HepG2 (cell line): ENCODE results near the gene IFITM5. TPM values are rescaled to one million over a fixed set of nuclear protein-coding genes. Genes with fewer than 3 reads are reported as not detected.

Source experiments
- ATAC-seq: fragments of 200-7000 bp; cut with Tn5 transposase; 3 replicates; pipeline ENCODE4 v1.9.1; 2020; ENCODE audit warnings: mild to moderate bottlenecking, moderate library complexity
- BruUV-seq: library from RNA; stranded (reverse); fragments of 400-500 nt; replicated peaks from 2 replicates; lab custom pipeline; 2021; lab: Mats Ljungman, UMichigan
- CTCF ChIA-PET: fragments of 300-600 bp; formaldehyde crosslinking; extraction: SDS; loops from one replicate; lab custom pipeline; 2021; ENCODE audit warnings: low total read pairs, inconsistent platforms, low intra/inter-chr PET ratio; lab: Yijun Ruan, JAX
- POLR2A ChIA-PET: fragments of 350-600 bp; sonication (Branson Sonifier 250); formaldehyde crosslinking; loops from one replicate; lab custom pipeline; 2020; ENCODE audit warnings: antibody characterized with exemption, inconsistent platforms; lab: Yijun Ruan, JAX
- DNase-seq: peaks from one replicate; pipeline ENCODE4 v3.0.0-alpha.2; 2015; ENCODE audit warnings: low spot score
- FAIRE-seq: peaks from 3 replicates; lab custom pipeline; 2011; peaks lifted over from hg19 to GRCh38; lab: Jason Lieb, UNC
- H2AFZ ChIP-seq: one replicate; pipeline ENCODE4 v1.6.1; 2011; ENCODE audit warnings: low read length, inconsistent platforms
- H3K27ac ChIP-seq: fragments of 300-600 bp; 3 replicates; pipeline ENCODE4 v1.8.0; 2011; ENCODE audit warnings: mixed run types, mild to moderate bottlenecking, mixed read lengths, low read length, inconsistent platforms; ENCODE audit not compliant: insufficient read depth; ENCODE audit errors: extremely low read length
- H3K27me3 ChIP-seq, 2 experiments: fragments of 200-600 bp in 1 of 2; 2 replicates in 1 of 2; 3 replicates in 1 of 2; pipeline versions ENCODE4 v1.6.0 to v1.8.0; 2011; ENCODE audit warnings: low read length in 2 of 2, mild to moderate bottlenecking in 2 of 2, moderate library complexity in 2 of 2, inconsistent platforms in 1 of 2; ENCODE audit not compliant: insufficient read depth in 2 of 2, control insufficient read depth in 1 of 2
- H3K36me3 ChIP-seq, 2 experiments: fragments of 200-600 bp in 1 of 2; replicated peaks in 1 of 2; 2 replicates in 1 of 2; 3 replicates in 1 of 2; pipeline versions ENCODE4 v1.5.1 to v1.8.0; 2011; ENCODE audit warnings: low read length in 2 of 2, inconsistent platforms in 1 of 2; ENCODE audit not compliant: insufficient read depth in 2 of 2, control insufficient read depth in 1 of 2
- H3K4me1 ChIP-seq: 2 replicates; pipeline ENCODE4 v1.5.1; 2012; ENCODE audit warnings: low read length, inconsistent platforms; ENCODE audit not compliant: insufficient read depth
- H3K4me2 ChIP-seq: 2 replicates; pipeline ENCODE4 v1.6.0; 2011; ENCODE audit warnings: low read depth, low read length, inconsistent platforms
- H3K4me3 ChIP-seq, 3 experiments: fragments of 200-600 bp in 1 of 3; sonication (generic), shearing (Covaris generic) in 1 of 3; replicated peaks in 1 of 3; 2 replicates each; pipeline ENCODE4 v1.5.1; 2011 to 2016; ENCODE audit warnings: low read length in 3 of 3, inconsistent platforms in 2 of 3, low read depth in 2 of 3, mild to moderate bottlenecking in 2 of 3, control low read depth in 1 of 3, mixed read lengths in 1 of 3; ENCODE audit not compliant: insufficient read depth in 1 of 3
- H3K79me2 ChIP-seq: one replicate; pipeline ENCODE4 v1.6.1; 2011; ENCODE audit warnings: low read length, inconsistent platforms; ENCODE audit not compliant: insufficient read depth
- H3K9ac ChIP-seq: 2 replicates; pipeline ENCODE4 v1.6.0; 2011; ENCODE audit warnings: mild to moderate bottlenecking, low read depth, low read length, inconsistent platforms; ENCODE audit not compliant: insufficient read depth
- H3K9me3 ChIP-seq: 2 replicates; pipeline ENCODE4 v1.5.1; 2012; ENCODE audit warnings: mild to moderate bottlenecking, low read length
- H4K20me1 ChIP-seq: 2 replicates; pipeline ENCODE4 v1.6.0; 2011; ENCODE audit warnings: inconsistent platforms, mild to moderate bottlenecking, low read length, moderate library complexity; ENCODE audit not compliant: insufficient read depth
- AGO2 ChIP-seq: fragments of 200-400 bp; formaldehyde crosslinking; optimal IDR thresholded peaks from 2 replicates; pipeline ENCODE3; 2017; ENCODE audit warnings: mild to moderate bottlenecking, low read depth, low read length, moderate library complexity
- AKAP8 ChIP-seq: sonication (generic); formaldehyde crosslinking; IDR thresholded peaks from 2 replicates; pipeline ENCODE4 v1.5.1; 2020; ENCODE audit warnings: mild to moderate bottlenecking, missing genetic modification reagents
- ISL2 ChIP-seq: sonication (generic); formaldehyde crosslinking; IDR thresholded peaks from 2 replicates; pipeline ENCODE4 v1.5.0; 2020; ENCODE audit warnings: missing genetic modification reagents
- JDP2 ChIP-seq: sonication (generic); formaldehyde crosslinking; IDR thresholded peaks from 2 replicates; pipeline ENCODE4 v1.8.1; 2022; ENCODE audit warnings: missing genetic modification reagents, borderline replicate concordance
- MAX ChIP-seq: IDR thresholded peaks from 2 replicates; pipeline ENCODE4 v1.6.1; 2012; ENCODE audit warnings: inconsistent platforms
- MLLT10 ChIP-seq: sonication (generic); formaldehyde crosslinking; IDR thresholded peaks from 2 replicates; pipeline ENCODE4 v1.4.0; 2020; ENCODE audit warnings: missing genetic modification reagents
- POLR2G ChIP-seq: fragments of 200-400 bp; formaldehyde crosslinking; IDR thresholded peaks from 2 replicates; pipeline ENCODE4 v1.6.1; 2018; ENCODE audit warnings: mild to moderate bottlenecking, low read depth, low read length, moderate library complexity
- RBFOX2 ChIP-seq: fragments of 200-400 bp; formaldehyde crosslinking; IDR thresholded peaks from 2 replicates; pipeline ENCODE4 v1.6.1; 2017; ENCODE audit warnings: low read depth, mild to moderate bottlenecking, low read length
- SIN3B ChIP-seq: fragments of 150-350 bp; IDR thresholded peaks from 2 replicates; pipeline ENCODE4 v1.6.1; 2014; ENCODE audit warnings: low read length
- SMC3 ChIP-seq: IDR thresholded peaks from 2 replicates; pipeline ENCODE4 v1.6.1; 2011; ENCODE audit warnings: low read length, improper control_type of control experiment
- ZC3H13 ChIP-seq: sonication (generic); formaldehyde crosslinking; IDR thresholded peaks from 2 replicates; pipeline ENCODE4 v1.8.1; 2023; ENCODE audit warnings: mild to moderate bottlenecking, missing genetic modification reagents, moderate library complexity
- ZFP36L1 ChIP-seq: sonication (generic); formaldehyde crosslinking; IDR thresholded peaks from 2 replicates; pipeline ENCODE4 v1.8.0; 2022; ENCODE audit warnings: mild to moderate bottlenecking, missing genetic modification reagents, moderate library complexity
- ZFY ChIP-seq: sonication (generic); formaldehyde crosslinking; IDR thresholded peaks from 2 replicates; pipeline ENCODE4 v1.4.0; 2020; ENCODE audit warnings: missing genetic modification reagents
- ZNF17 ChIP-seq: sonication (generic); formaldehyde crosslinking; IDR thresholded peaks from 2 replicates; pipeline ENCODE4 v1.5.0; 2020; ENCODE audit warnings: mild to moderate bottlenecking, missing genetic modification reagents
- ZNF224 ChIP-seq: sonication (generic); formaldehyde crosslinking; IDR thresholded peaks from 2 replicates; pipeline ENCODE4 v1.5.0; 2020; ENCODE audit warnings: mild to moderate bottlenecking, missing genetic modification reagents
- ZNF362 ChIP-seq: sonication (generic); formaldehyde crosslinking; IDR thresholded peaks from 2 replicates; pipeline ENCODE4 v1.4.0; 2020; ENCODE audit warnings: missing genetic modification reagents, mild to moderate bottlenecking, borderline replicate concordance
- ZNF614 ChIP-seq: IDR thresholded peaks from 2 replicates; pipeline ENCODE4 v1.6.1; 2018; ENCODE audit warnings: missing biosample characterization, missing genetic modification reagents, inconsistent platforms, borderline replicate concordance
- WGBS: methylation state at CpG from one replicate; pipeline ENCODE4 v1.1.6; 2017; ENCODE audit warnings: low lambda C conversion rate; 5-methylcytosine and 5-hydroxymethylcytosine counted together
- in situ Hi-C: cut with HindIII; loops from 2 replicates; pipeline ENCODE4 v1.10.0; 2017; ENCODE audit warnings: low pct_unique_long_range_greater_than_20kb; ENCODE audit not compliant: extremely low pct_ligation_motif_present
- intact Hi-C: fragments of 100-400 bp; cut with micrococcal nuclease; formaldehyde crosslinking; loops from one replicate; pipeline ENCODE4 v1.10.0; 2022; ENCODE audit not compliant: unreplicated experiment
- polyA plus RNA-seq, 8 experiments: library from polyadenylated mRNA; depleted of rRNA in 3 of 8; stranded (reverse) in 7 of 8; unstranded in 1 of 8; fragments of >200 nt; fragmentation: Illumina TruSeq in 4 of 8; extraction: Trizol in 4 of 8; gene quantifications; 2 replicates each; pipeline versions ENCODE4 v1.2.1 to v1.2.3, GENCODE V29; 2011 to 2016; ENCODE audit warnings: low read depth in 4 of 8, missing spikeins in 1 of 8, mixed read lengths in 1 of 8; ENCODE audit not compliant: insufficient read depth in 1 of 8
- total RNA-seq, 5 experiments: library from RNA; depleted of rRNA; stranded (reverse); fragments of >200 nt; fragmentation: Illumina TruSeq; extraction: Trizol; gene quantifications; 2 replicates each; pipeline ENCODE4 v1.2.3, GENCODE V29; 2016; ENCODE audit warnings: low read depth in 1 of 5

The IFITM5 gene
- total and polyA plus RNA-seq, 2 of the 13 experiments (the other 11 are each of a cell fraction or from before 2014, with no cell fraction given): not detected

GRCh38 chr11:297051-297585 is 2.2 kb downstream of the IFITM5 start:
- Histone ChIP-seq H3K9ac (no peak overlapping the region), H3K27ac (no peak overlapping the region), H3K36me3 (0 out of 5 replicates have a peak, but pooled peaks cover 0 to 2% of the 10 kb centered on the region in 2 experiments), H3K4me2 (no peak overlapping the region), H3K4me3 (no peak overlapping the region), H3K79me2 (no peaks in the 10 kb centered on the region), H3K4me1 (peaks cover 35% of the 10 kb centered on the region), H3K27me3 (peaks cover 11 to 20% of the 10 kb centered on the region in 2 experiments), H4K20me1 (no peaks in the 10 kb centered on the region), H2AFZ (no peak overlapping the region), H3K9me3 (no peaks in the 10 kb centered on the region)
- ATAC-seq (peak; percentile 5; the same call in 1 of the 3 replicates), DNase-seq (no peak), FAIRE-seq (no peak)
- WGBS: 51% methylated on average over 12 of the region's 13 CpGs
- TF ChIP-seq ZNF17 (no peak), ZC3H13 (CRISPR knock-in tag) (0 out of 2 replicates have a peak, but pooled peaks have one; percentile 44), MLLT10 (CRISPR knock-in tag) (no peak), ZFY (0 out of 2 replicates have a peak, but pooled peaks have one; percentile 0), ISL2 (CRISPR knock-in tag) (no peak), POLR2G (peak; percentile 27; the same call in 1 of the 2 replicates), AKAP8 (0 out of 2 replicates have a peak, but pooled peaks have one; percentile 21)
- intact Hi-C loops (no loop called here), in situ Hi-C loops (no loop called here)
- CTCF ChIA-PET: no interaction called here
- POLR2A ChIA-PET: no interaction called here
- BruUV-seq: no TSS peak

GRCh38 chr11:296171-297050 is 2.9 kb downstream of the IFITM5 start:
- H3K36me3 ChIP-seq: 0 out of 5 replicates have a peak, but pooled peaks cover 0 to 2% of the 10 kb centered on the region in 2 experiments
- ATAC-seq (0 out of 3 replicates have a peak, but pooled peaks have one; percentile 4), FAIRE-seq (no peak), DNase-seq (no peak)
- peaks cover 35% of the 10 kb centered on the region for H3K4me1 ChIP-seq
- H2AFZ ChIP-seq: no peak overlapping the region
- ChIA-PET CTCF (no interaction called here), POLR2A (no interaction called here)
- H3K79me2 ChIP-seq: no peaks in the 10 kb centered on the region
- H3K4me2 ChIP-seq: no peak overlapping the region
- peaks cover 11 to 20% of the 10 kb centered on the region in 2 experiments for H3K27me3 ChIP-seq
- BruUV-seq: no TSS peak
- WGBS: 53% methylated on average over 6 of the region's 35 CpGs
- H3K9ac ChIP-seq: no peak overlapping the region
- no peaks in the 10 kb centered on the region for H4K20me1 ChIP-seq
- no peaks in the 10 kb centered on the region for H3K9me3 ChIP-seq
- H3K4me3 ChIP-seq: no peak overlapping the region
- intact Hi-C loops (no loop called here), in situ Hi-C loops (no loop called here)
- no peak overlapping the region for H3K27ac ChIP-seq
- TF ChIP-seq JDP2 (CRISPR knock-in tag) (no peak), SMC3 (no peak), SIN3B (no peak), ZFP36L1 (CRISPR knock-in tag) (no peak), ZNF614 (CRISPR knock-in tag) (no peak), ZNF224 (CRISPR knock-in tag) (no peak), ZNF362 (CRISPR knock-in tag) (no peak), AGO2 (peak; percentile 83), RBFOX2 (0 out of 2 replicates have a peak, but pooled peaks have one; percentile 34), MAX (no peak)
